WTC11 (cell line): Measurements from ENCODE around the gene PPP3R1. TPM values are rescaled to one million over a fixed set of nuclear protein-coding genes. Genes with fewer than 3 reads are reported as not detected.

ENCODE experiments used
- ATAC-seq: fragments of 200-7000 bp; cut with Tn5 transposase; 2 replicates; pipeline ENCODE4 v1.10.0; 2021; ENCODE audit warnings: mild to moderate bottlenecking, moderate library complexity
- CTCF ChIA-PET: fragments of 300-600 bp; sonication (Branson Sonifier 250); formaldehyde crosslinking; loops from one replicate; lab custom pipeline; 2021; ENCODE audit warnings: antibody characterized with exemption; lab: Charles Lee
- POLR2A ChIA-PET: fragments of 350-600 bp; sonication (Branson Sonifier 250); formaldehyde crosslinking; loops from one replicate; lab custom pipeline; 2021; ENCODE audit warnings: antibody characterized with exemption; lab: Charles Lee
- DNase-seq: peaks from one replicate; pipeline ENCODE4 v3.0.0; 2021; ENCODE audit warnings: low spot score
- H3K27ac Mint-ChIP-seq: 2 replicates; pipeline ENCODE4 v1.8.0; 2021; ENCODE audit warnings: mixed read lengths
- H3K27me3 Mint-ChIP-seq: 2 replicates; pipeline ENCODE4 v1.8.0; 2021; ENCODE audit warnings: low read depth, mild to moderate bottlenecking, moderate library complexity, mixed read lengths
- H3K36me3 Mint-ChIP-seq: 2 replicates; pipeline ENCODE4 v1.8.0; 2021; ENCODE audit warnings: mixed read lengths
- H3K4me1 Mint-ChIP-seq: 2 replicates; pipeline ENCODE4 v1.8.0; 2022; ENCODE audit warnings: mixed read lengths
- H3K4me3 Mint-ChIP-seq: 2 replicates; pipeline ENCODE4 v1.8.0; 2021; ENCODE audit warnings: mild to moderate bottlenecking, moderate library complexity, mixed read lengths
- H3K9me3 Mint-ChIP-seq: 2 replicates; pipeline ENCODE4 v1.8.0; 2021; ENCODE audit warnings: mixed read lengths
- CREM ChIP-seq: sonication (generic); formaldehyde crosslinking; IDR thresholded peaks from 2 replicates; pipeline ENCODE4 v1.8.1; 2022; ENCODE audit warnings: mild to moderate bottlenecking, missing genetic modification reagents, moderate library complexity
- FOXJ3 ChIP-seq: sonication (generic); formaldehyde crosslinking; IDR thresholded peaks from 2 replicates; pipeline ENCODE4 v1.9.0; 2021; ENCODE audit warnings: missing genetic modification reagents, mild to moderate bottlenecking, borderline replicate concordance
- GTF2I ChIP-seq: fragments of 250-450 bp; sonication (Bioruptor Pico); conservative IDR thresholded peaks from 2 replicates; pipeline ENCODE4 v1.4.0; 2021; ENCODE audit warnings: mild to moderate bottlenecking
- JUN ChIP-seq: sonication (generic); formaldehyde crosslinking; IDR thresholded peaks from 2 replicates; pipeline ENCODE4 v1.8.0; 2023; ENCODE audit warnings: mild to moderate bottlenecking, missing genetic modification reagents
- KAT7 ChIP-seq: sonication (generic); formaldehyde crosslinking; IDR thresholded peaks from 2 replicates; pipeline ENCODE4 v1.8.1; 2023; ENCODE audit warnings: missing genetic modification reagents, mild to moderate bottlenecking, borderline replicate concordance
- MYBL2 ChIP-seq: sonication (generic); formaldehyde crosslinking; IDR thresholded peaks from 2 replicates; pipeline ENCODE4 v1.8.1; 2023; ENCODE audit warnings: mild to moderate bottlenecking, moderate library complexity, missing genetic modification reagents
- RELA ChIP-seq: sonication (generic); formaldehyde crosslinking; IDR thresholded peaks from 2 replicates; pipeline ENCODE4 v1.8.1; 2022; ENCODE audit warnings: missing genetic modification reagents, mild to moderate bottlenecking, borderline replicate concordance
- RORB ChIP-seq: fragments of 250-450 bp; sonication (Bioruptor Pico); IDR thresholded peaks from 2 replicates; pipeline ENCODE4 v1.9.0; 2021; ENCODE audit warnings: mild to moderate bottlenecking
- SMAD3 ChIP-seq: sonication (generic); formaldehyde crosslinking; IDR thresholded peaks from 2 replicates; pipeline ENCODE4 v1.8.0; 2022; ENCODE audit warnings: missing genetic modification reagents, mild to moderate bottlenecking, borderline replicate concordance
- SP1 ChIP-seq: sonication (generic); formaldehyde crosslinking; conservative IDR thresholded peaks from 2 replicates; pipeline ENCODE4 v1.8.1; 2022; ENCODE audit warnings: missing genetic modification reagents
- total RNA-seq: library from RNA; stranded (reverse); gene quantifications from 3 replicates; pipeline ENCODE4 v1.2.3, GENCODE V29; 2021
- TF ChIP-seq, protein P1 (sequence below): fragments of 250-450 bp; sonication (Bioruptor Pico); IDR thresholded peaks from 2 replicates; pipeline ENCODE4 v1.9.0; 2021; ENCODE audit warnings: mild to moderate bottlenecking
- TF ChIP-seq, protein P2 (sequence below): sonication (generic); formaldehyde crosslinking; IDR thresholded peaks from 2 replicates; pipeline ENCODE4 v1.8.1; 2023; ENCODE audit warnings: mild to moderate bottlenecking, missing genetic modification reagents
- TF ChIP-seq, protein P3 (sequence below): fragments of 200-600 bp; IDR thresholded peaks from 2 replicates; pipeline ENCODE4 v1.8.0; 2022; ENCODE audit warnings: antibody characterized with exemption
- TF ChIP-seq, protein P4 (sequence below): sonication (generic); formaldehyde crosslinking; IDR thresholded peaks from 2 replicates; pipeline ENCODE4 v1.8.1; 2023; ENCODE audit warnings: mild to moderate bottlenecking, moderate library complexity, missing genetic modification reagents
- TF ChIP-seq, protein P5 (sequence below): sonication (generic); formaldehyde crosslinking; IDR thresholded peaks from 2 replicates; pipeline ENCODE4 v1.8.1; 2023; ENCODE audit warnings: mild to moderate bottlenecking, missing genetic modification reagents
- TF ChIP-seq, protein P6 (sequence below): sonication (generic); formaldehyde crosslinking; IDR thresholded peaks from 2 replicates; pipeline ENCODE4 v1.8.0; 2022; ENCODE audit warnings: mild to moderate bottlenecking, missing genetic modification reagents
- TF ChIP-seq, protein P7 (sequence below): sonication (generic); formaldehyde crosslinking; conservative IDR thresholded peaks from 2 replicates; pipeline ENCODE4 v1.8.1; 2022; ENCODE audit warnings: mild to moderate bottlenecking, missing genetic modification reagents
- TF ChIP-seq, protein P8 (sequence below): sonication (generic); formaldehyde crosslinking; IDR thresholded peaks from 2 replicates; pipeline ENCODE4 v1.8.1; 2022; ENCODE audit warnings: mild to moderate bottlenecking, moderate library complexity, missing genetic modification reagents
- TF ChIP-seq, protein P9 (sequence below): sonication (generic); formaldehyde crosslinking; IDR thresholded peaks from 2 replicates; pipeline ENCODE4 v1.8.0; 2022; ENCODE audit warnings: mild to moderate bottlenecking, missing genetic modification reagents

The PPP3R1 gene
- total RNA-seq, 1 experiment from 2014 or later, result 61.4 TPM

DNA sequence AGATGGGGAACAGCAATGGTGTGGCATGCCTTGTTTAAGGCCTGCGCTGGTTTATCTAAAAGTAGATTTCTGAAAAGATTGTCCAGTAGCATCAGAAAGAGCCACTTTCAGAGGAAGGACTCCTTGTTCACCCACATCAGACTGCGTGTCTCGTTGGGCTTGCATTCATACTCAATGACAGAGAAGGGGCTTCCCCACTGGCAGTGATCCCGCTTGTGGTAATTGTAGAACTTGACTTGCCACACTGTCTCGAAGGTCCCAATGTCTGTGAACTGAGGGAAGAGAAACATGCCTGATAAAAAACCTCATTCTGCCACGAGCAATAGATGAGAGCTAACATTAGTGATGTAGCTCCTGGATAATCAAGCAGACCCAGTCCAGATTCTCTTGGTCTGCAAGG is 41.4 kb upstream of the PPP3R1 start:
- TF ChIP-seq, protein P1, sequence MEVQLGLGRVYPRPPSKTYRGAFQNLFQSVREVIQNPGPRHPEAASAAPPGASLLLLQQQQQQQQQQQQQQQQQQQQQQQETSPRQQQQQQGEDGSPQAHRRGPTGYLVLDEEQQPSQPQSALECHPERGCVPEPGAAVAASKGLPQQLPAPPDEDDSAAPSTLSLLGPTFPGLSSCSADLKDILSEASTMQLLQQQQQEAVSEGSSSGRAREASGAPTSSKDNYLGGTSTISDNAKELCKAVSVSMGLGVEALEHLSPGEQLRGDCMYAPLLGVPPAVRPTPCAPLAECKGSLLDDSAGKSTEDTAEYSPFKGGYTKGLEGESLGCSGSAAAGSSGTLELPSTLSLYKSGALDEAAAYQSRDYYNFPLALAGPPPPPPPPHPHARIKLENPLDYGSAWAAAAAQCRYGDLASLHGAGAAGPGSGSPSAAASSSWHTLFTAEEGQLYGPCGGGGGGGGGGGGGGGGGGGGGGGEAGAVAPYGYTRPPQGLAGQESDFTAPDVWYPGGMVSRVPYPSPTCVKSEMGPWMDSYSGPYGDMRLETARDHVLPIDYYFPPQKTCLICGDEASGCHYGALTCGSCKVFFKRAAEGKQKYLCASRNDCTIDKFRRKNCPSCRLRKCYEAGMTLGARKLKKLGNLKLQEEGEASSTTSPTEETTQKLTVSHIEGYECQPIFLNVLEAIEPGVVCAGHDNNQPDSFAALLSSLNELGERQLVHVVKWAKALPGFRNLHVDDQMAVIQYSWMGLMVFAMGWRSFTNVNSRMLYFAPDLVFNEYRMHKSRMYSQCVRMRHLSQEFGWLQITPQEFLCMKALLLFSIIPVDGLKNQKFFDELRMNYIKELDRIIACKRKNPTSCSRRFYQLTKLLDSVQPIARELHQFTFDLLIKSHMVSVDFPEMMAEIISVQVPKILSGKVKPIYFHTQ (CRISPR knock-in tag), result no peak
- TF ChIP-seq RORB (no peak), SP1 (no peak), FOXJ3 (no peak), CREM (CRISPR knock-in tag) (no peak), RELA (CRISPR knock-in tag) (no peak), GTF2I (CRISPR knock-in tag) (no peak), MYBL2 (CRISPR knock-in tag) (no peak), JUN (CRISPR knock-in tag) (no peak), SMAD3 (CRISPR knock-in tag) (no peak), KAT7 (no peak)
- TF ChIP-seq, protein P2, sequence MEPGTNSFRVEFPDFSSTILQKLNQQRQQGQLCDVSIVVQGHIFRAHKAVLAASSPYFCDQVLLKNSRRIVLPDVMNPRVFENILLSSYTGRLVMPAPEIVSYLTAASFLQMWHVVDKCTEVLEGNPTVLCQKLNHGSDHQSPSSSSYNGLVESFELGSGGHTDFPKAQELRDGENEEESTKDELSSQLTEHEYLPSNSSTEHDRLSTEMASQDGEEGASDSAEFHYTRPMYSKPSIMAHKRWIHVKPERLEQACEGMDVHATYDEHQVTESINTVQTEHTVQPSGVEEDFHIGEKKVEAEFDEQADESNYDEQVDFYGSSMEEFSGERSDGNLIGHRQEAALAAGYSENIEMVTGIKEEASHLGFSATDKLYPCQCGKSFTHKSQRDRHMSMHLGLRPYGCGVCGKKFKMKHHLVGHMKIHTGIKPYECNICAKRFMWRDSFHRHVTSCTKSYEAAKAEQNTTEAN (CRISPR knock-in tag), result no peak
- TF ChIP-seq, protein P3, sequence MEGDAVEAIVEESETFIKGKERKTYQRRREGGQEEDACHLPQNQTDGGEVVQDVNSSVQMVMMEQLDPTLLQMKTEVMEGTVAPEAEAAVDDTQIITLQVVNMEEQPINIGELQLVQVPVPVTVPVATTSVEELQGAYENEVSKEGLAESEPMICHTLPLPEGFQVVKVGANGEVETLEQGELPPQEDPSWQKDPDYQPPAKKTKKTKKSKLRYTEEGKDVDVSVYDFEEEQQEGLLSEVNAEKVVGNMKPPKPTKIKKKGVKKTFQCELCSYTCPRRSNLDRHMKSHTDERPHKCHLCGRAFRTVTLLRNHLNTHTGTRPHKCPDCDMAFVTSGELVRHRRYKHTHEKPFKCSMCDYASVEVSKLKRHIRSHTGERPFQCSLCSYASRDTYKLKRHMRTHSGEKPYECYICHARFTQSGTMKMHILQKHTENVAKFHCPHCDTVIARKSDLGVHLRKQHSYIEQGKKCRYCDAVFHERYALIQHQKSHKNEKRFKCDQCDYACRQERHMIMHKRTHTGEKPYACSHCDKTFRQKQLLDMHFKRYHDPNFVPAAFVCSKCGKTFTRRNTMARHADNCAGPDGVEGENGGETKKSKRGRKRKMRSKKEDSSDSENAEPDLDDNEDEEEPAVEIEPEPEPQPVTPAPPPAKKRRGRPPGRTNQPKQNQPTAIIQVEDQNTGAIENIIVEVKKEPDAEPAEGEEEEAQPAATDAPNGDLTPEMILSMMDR, result no peak
- TF ChIP-seq, protein P4, sequence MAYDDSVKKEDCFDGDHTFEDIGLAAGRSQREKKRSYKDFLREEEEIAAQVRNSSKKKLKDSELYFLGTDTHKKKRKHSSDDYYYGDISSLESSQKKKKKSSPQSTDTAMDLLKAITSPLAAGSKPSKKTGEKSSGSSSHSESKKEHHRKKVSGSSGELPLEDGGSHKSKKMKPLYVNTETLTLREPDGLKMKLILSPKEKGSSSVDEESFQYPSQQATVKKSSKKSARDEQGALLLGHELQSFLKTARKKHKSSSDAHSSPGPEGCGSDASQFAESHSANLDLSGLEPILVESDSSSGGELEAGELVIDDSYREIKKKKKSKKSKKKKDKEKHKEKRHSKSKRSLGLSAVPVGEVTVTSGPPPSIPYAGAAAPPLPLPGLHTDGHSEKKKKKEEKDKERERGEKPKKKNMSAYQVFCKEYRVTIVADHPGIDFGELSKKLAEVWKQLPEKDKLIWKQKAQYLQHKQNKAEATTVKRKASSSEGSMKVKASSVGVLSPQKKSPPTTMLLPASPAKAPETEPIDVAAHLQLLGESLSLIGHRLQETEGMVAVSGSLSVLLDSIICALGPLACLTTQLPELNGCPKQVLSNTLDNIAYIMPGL (CRISPR knock-in tag), result no peak
- TF ChIP-seq, protein P5, sequence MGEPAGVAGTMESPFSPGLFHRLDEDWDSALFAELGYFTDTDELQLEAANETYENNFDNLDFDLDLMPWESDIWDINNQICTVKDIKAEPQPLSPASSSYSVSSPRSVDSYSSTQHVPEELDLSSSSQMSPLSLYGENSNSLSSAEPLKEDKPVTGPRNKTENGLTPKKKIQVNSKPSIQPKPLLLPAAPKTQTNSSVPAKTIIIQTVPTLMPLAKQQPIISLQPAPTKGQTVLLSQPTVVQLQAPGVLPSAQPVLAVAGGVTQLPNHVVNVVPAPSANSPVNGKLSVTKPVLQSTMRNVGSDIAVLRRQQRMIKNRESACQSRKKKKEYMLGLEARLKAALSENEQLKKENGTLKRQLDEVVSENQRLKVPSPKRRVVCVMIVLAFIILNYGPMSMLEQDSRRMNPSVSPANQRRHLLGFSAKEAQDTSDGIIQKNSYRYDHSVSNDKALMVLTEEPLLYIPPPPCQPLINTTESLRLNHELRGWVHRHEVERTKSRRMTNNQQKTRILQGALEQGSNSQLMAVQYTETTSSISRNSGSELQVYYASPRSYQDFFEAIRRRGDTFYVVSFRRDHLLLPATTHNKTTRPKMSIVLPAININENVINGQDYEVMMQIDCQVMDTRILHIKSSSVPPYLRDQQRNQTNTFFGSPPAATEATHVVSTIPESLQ (CRISPR knock-in tag), result no peak
- TF ChIP-seq, protein P6, sequence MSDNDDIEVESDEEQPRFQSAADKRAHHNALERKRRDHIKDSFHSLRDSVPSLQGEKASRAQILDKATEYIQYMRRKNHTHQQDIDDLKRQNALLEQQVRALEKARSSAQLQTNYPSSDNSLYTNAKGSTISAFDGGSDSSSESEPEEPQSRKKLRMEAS (CRISPR knock-in tag), result no peak
- TF ChIP-seq, protein P7, sequence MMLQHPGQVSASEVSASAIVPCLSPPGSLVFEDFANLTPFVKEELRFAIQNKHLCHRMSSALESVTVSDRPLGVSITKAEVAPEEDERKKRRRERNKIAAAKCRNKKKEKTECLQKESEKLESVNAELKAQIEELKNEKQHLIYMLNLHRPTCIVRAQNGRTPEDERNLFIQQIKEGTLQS (CRISPR knock-in tag), result no peak
- TF ChIP-seq, protein P8, sequence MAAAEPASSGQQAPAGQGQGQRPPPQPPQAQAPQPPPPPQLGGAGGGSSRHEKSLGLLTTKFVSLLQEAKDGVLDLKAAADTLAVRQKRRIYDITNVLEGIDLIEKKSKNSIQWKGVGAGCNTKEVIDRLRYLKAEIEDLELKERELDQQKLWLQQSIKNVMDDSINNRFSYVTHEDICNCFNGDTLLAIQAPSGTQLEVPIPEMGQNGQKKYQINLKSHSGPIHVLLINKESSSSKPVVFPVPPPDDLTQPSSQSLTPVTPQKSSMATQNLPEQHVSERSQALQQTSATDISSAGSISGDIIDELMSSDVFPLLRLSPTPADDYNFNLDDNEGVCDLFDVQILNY (CRISPR knock-in tag), result no peak
- TF ChIP-seq, protein P9, sequence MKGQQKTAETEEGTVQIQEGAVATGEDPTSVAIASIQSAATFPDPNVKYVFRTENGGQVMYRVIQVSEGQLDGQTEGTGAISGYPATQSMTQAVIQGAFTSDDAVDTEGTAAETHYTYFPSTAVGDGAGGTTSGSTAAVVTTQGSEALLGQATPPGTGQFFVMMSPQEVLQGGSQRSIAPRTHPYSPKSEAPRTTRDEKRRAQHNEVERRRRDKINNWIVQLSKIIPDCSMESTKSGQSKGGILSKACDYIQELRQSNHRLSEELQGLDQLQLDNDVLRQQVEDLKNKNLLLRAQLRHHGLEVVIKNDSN (CRISPR knock-in tag), result no peak
- Mint-ChIP-seq H3K4me3 (no peak overlapping the region), H3K4me1 (no peaks in the 10 kb centered on the region), H3K9me3 (no peaks in the 10 kb centered on the region), H3K27me3 (peaks cover 2% of the 10 kb centered on the region; the same call in 1 of the 2 replicates), H3K27ac (no peak overlapping the region), H3K36me3 (no peaks in the 10 kb centered on the region)
- no peak for DNase-seq
- ChIA-PET POLR2A (no interaction called here), CTCF (interaction anchor here (0.8 to 4.9 kb wide), 15 partner anchors 8 to 171 kb away, joined by 3 to 33 read pairs (median 7); partner anchors contain the start of gene PPP3R1)
- no peak for ATAC-seq
